Endothelial cell of umbilical vein (primary cell): ENCODE data around the gene SENP6. TPM values are rescaled to one million over a fixed set of nuclear protein-coding genes. Genes with fewer than 3 reads are reported as not detected.

Source experiments
- BruUV-seq: library from RNA; stranded (reverse); fragments of 400-500 nt; replicated peaks from 2 replicates; lab custom pipeline; 2021; lab: Mats Ljungman, UMichigan
- CTCF ChIA-PET: fragments of 300-600, 350-600 bp; sonication (Branson Sonifier 250); formaldehyde crosslinking; loops from one replicate; lab custom pipeline; 2021; ENCODE audit warnings: antibody characterized with exemption, inconsistent platforms; lab: Charles Lee
- POLR2A ChIA-PET: fragments of 300-600, 350-600 bp; sonication (Branson Sonifier 250); formaldehyde crosslinking; loops from one replicate; lab custom pipeline; 2021; ENCODE audit warnings: antibody characterized with exemption, inconsistent platforms; lab: Charles Lee
- DNase-seq: peaks from one replicate; pipeline ENCODE4 v3.0.0-alpha.2; 2011; ENCODE audit warnings: low read depth, low spot score
- FAIRE-seq: peaks from 2 replicates; lab custom pipeline; 2011; peaks lifted over from hg19 to GRCh38; lab: Jason Lieb, UNC
- H2AFZ ChIP-seq: 2 replicates; pipeline ENCODE4 v1.6.0; 2012; ENCODE audit warnings: low read depth, low read length, control low read depth, inconsistent platforms
- H3K27ac ChIP-seq: 2 replicates; pipeline ENCODE4 v1.5.1; 2011; ENCODE audit warnings: low read depth, mild to moderate bottlenecking, control low read depth, low read length, moderate library complexity; ENCODE audit not compliant: insufficient read depth
- H3K27me3 ChIP-seq, 2 experiments: 2 replicates each; pipeline versions ENCODE4 v1.6.0 to v1.6.1; 2011; ENCODE audit warnings: low read length in 2 of 2, mixed read lengths in 1 of 2; ENCODE audit not compliant: control insufficient read depth in 2 of 2, insufficient read depth in 2 of 2
- H3K36me3 ChIP-seq, 2 experiments: 2 replicates in 1 of 2; 3 replicates in 1 of 2; pipeline ENCODE4 v1.5.1; 2011; ENCODE audit warnings: low read length in 2 of 2, mild to moderate bottlenecking in 1 of 2, moderate library complexity in 1 of 2; ENCODE audit not compliant: control insufficient read depth in 2 of 2, insufficient read depth in 2 of 2; ENCODE audit errors: extremely low read depth in 1 of 2
- H3K4me1 ChIP-seq: 3 replicates; pipeline ENCODE4 v1.5.1; 2011; ENCODE audit warnings: mild to moderate bottlenecking, low read length; ENCODE audit not compliant: control insufficient read depth, insufficient read depth; ENCODE audit errors: extremely low read depth
- H3K4me2 ChIP-seq: 2 replicates; pipeline ENCODE4 v1.6.1; 2011; ENCODE audit warnings: low read length, control low read depth, mixed read lengths; ENCODE audit not compliant: insufficient read depth
- H3K4me3 ChIP-seq, 3 experiments: fragments of 200-600 bp in 1 of 3; sonication (generic), shearing (Covaris generic) in 1 of 3; replicated peaks in 1 of 3; 2 replicates each; pipeline ENCODE4 v1.5.1; 2011 to 2016; ENCODE audit warnings: control low read depth in 3 of 3, low read length in 3 of 3, mild to moderate bottlenecking in 2 of 3, inconsistent platforms in 1 of 3, low read depth in 1 of 3, moderate library complexity in 1 of 3; ENCODE audit not compliant: insufficient read depth in 1 of 3
- H3K79me2 ChIP-seq: 2 replicates; pipeline ENCODE4 v1.6.0; 2012; ENCODE audit warnings: low read length, inconsistent platforms; ENCODE audit not compliant: control insufficient read depth, insufficient read depth
- H3K9ac ChIP-seq: replicated peaks from 2 replicates; pipeline ENCODE3; 2011; ENCODE audit warnings: low read length, control low read depth; ENCODE audit not compliant: insufficient read depth; ENCODE audit errors: extremely low read depth
- H3K9me1 ChIP-seq: replicated peaks from 3 replicates; pipeline ENCODE4 v1.6.0; 2011; ENCODE audit warnings: mild to moderate bottlenecking, low read length; ENCODE audit not compliant: control insufficient read depth, insufficient read depth; ENCODE audit errors: extremely low read depth
- H3K9me3 ChIP-seq: replicated peaks from 2 replicates; pipeline ENCODE4 v1.5.1; 2012; ENCODE audit warnings: low read length, inconsistent platforms; ENCODE audit not compliant: control insufficient read depth, insufficient read depth
- H4K20me1 ChIP-seq: replicated peaks from 2 replicates; pipeline ENCODE3; 2011; ENCODE audit warnings: mild to moderate bottlenecking, low read length; ENCODE audit not compliant: control insufficient read depth, insufficient read depth; ENCODE audit errors: extremely low read depth
- CTCF ChIP-seq, 2 donors: IDR thresholded peaks; 1 replicate in 1 of 2; 2 replicates in 1 of 2; pipeline ENCODE4 v1.5.1; 2011; ENCODE audit warnings: low read length in 2 of 2, mild to moderate bottlenecking in 2 of 2, moderate library complexity in 2 of 2, control low read depth in 1 of 2, inconsistent platforms in 1 of 2, low read depth in 1 of 2; ENCODE audit not compliant: insufficient read depth in 1 of 2; ENCODE audit errors: extremely low read depth in 1 of 2
- EZH2 ChIP-seq: IDR thresholded peaks from 2 replicates; pipeline ENCODE4 v1.6.1; 2012; ENCODE audit warnings: borderline replicate concordance, low read depth, mild to moderate bottlenecking, moderate library complexity, low read length, inconsistent platforms; ENCODE audit not compliant: severe bottlenecking
- FOS ChIP-seq: IDR thresholded peaks from 2 replicates; pipeline ENCODE4 v1.6.1; 2011; ENCODE audit warnings: mild to moderate bottlenecking, low read length, moderate library complexity, borderline replicate concordance; ENCODE audit not compliant: insufficient read depth
- GATA2 ChIP-seq: IDR thresholded peaks from 2 replicates; pipeline ENCODE4 v1.7.0; 2011; ENCODE audit warnings: low read depth, mild to moderate bottlenecking, moderate library complexity, mixed read lengths, low read length; ENCODE audit not compliant: insufficient read length, insufficient read depth
- JUN ChIP-seq: IDR thresholded peaks from 2 replicates; pipeline ENCODE4 v1.6.1; 2011; ENCODE audit warnings: borderline replicate concordance, low read depth; ENCODE audit not compliant: insufficient read length, insufficient read depth
- MAX ChIP-seq: IDR thresholded peaks from 2 replicates; pipeline ENCODE4 v1.6.1; 2011; ENCODE audit not compliant: insufficient read depth, insufficient read length
- MYC ChIP-seq: IDR thresholded peaks from one replicate; pipeline ENCODE4 v1.6.1; 2011; ENCODE audit warnings: mild to moderate bottlenecking, low read depth, low read length
- POLR2A ChIP-seq: IDR thresholded peaks from 2 replicates; pipeline ENCODE4 v1.6.1; 2012; ENCODE audit warnings: low read depth, mild to moderate bottlenecking, control low read depth, low read length
- POLR2AphosphoS5 ChIP-seq: IDR thresholded peaks from 2 replicates; pipeline ENCODE4 v1.6.1; 2012; ENCODE audit warnings: low read depth, mild to moderate bottlenecking, control low read depth, low read length, moderate library complexity; ENCODE audit not compliant: insufficient read depth
- dilution Hi-C: fragments of 300-500 bp; cut with MboI; formaldehyde crosslinking; loops from one replicate; pipeline ENCODE4 v1.15.0; 2019; ENCODE audit warnings: low sequenced_read_pairs; ENCODE audit not compliant: extremely low pct_ligation_motif_present
- intact Hi-C: fragments of 100-400 bp; cut with micrococcal nuclease; formaldehyde crosslinking; loops from one replicate; pipeline ENCODE4 v1.10.0; 2022
- polyA plus RNA-seq, 4 experiments: library from polyadenylated mRNA; depleted of rRNA in 3 of 4; stranded (reverse) in 3 of 4; unstranded in 1 of 4; fragments of >200 nt; gene quantifications; 2 replicates each; pipeline versions ENCODE4 v1.2.1 to v1.2.3, GENCODE V29; 2011 to 2012; ENCODE audit warnings: missing spikeins in 1 of 4
- total RNA-seq: library from RNA; stranded (reverse); gene quantifications from 2 replicates; pipeline ENCODE4 v1.2.3, GENCODE V29; 2021

The SENP6 gene
- total and polyA plus RNA-seq, 2 donors (not counting 3 experiments of a cell fraction or from before 2014, with no cell fraction given): 11.5 to 99.1 TPM

- Histone ChIP-seq H3K4me1 (peaks cover 28% of the 10 kb centered on the region), H3K36me3 (no peaks in the 10 kb centered on the region), H3K9me1 (no peaks in the 10 kb centered on the region), H3K9ac (no peak overlapping the region), H3K27me3 (no peaks in the 10 kb centered on the region), H3K9me3 (no peaks in the 10 kb centered on the region), H3K79me2 (peaks cover 99% of the 10 kb centered on the region), H3K4me3 (no peak overlapping the region), H4K20me1 (peaks cover 25% of the 10 kb centered on the region), H2AFZ (no peak overlapping the region), H3K4me2 (no peak overlapping the region), H3K27ac (no peak overlapping the region)
- BruUV-seq: no TSS peak
- CTCF ChIA-PET: interaction anchor here (2.5 kb wide), 1 partner anchor 8 kb away, joined by 9 read pairs; no protein-coding TSS in a partner anchor
- DNase-seq (no peak), FAIRE-seq (no peak)
- dilution Hi-C loops (no loop called here), intact Hi-C loops (no loop called here)
- TF ChIP-seq FOS (no peak), CTCF (IDR thresholded peaks at IDR 0.05; ENCODE audit: extremely low read depth in 1 of 2, insufficient read depth in 1 of 2, low read depth in 1 of 2, low read length in 2 of 2) (no peak), MAX (no peak), EZH2 (no peak), JUN (no peak), POLR2AphosphoS5 (no peak), GATA2 (no peak), MYC (no peak), POLR2A (no peak)
- POLR2A ChIA-PET: no interaction called here
Observed at GRCh38 chr6:75613056-75613501, 11.4 kb downstream of the SENP6 start.
